Gastrocnemius medialis (tissue), 4 donors: ENCODE data around the gene ZSWIM4. TPM values are rescaled to one million over a fixed set of nuclear protein-coding genes. Genes with fewer than 3 reads are reported as not detected.

ENCODE experiments used
- ATAC-seq, 2 donors: fragments of 150-250 bp; one replicate each; pipeline ENCODE4 v1.9.1; 2016
- DNase-seq, 2 donors: peaks; one replicate each; pipeline ENCODE4 v3.0.0-alpha.2; 2019
- H3K27ac ChIP-seq, 4 donors: fragments of 200-600 bp; sonication (generic); 1 replicate in 1 of 4; 2 replicates in 3 of 4; pipeline ENCODE4 v1.5.1; 2016 to 2018; ENCODE audit warnings: mild to moderate bottlenecking in 2 of 4, moderate library complexity in 1 of 4
- H3K27me3 ChIP-seq, 3 donors: fragments of 200-600 bp; sonication (generic) in 2 of 3; 1 replicate in 1 of 3; 2 replicates in 2 of 3; pipeline versions ENCODE4 v1.5.1 to v1.6.0; 2016 to 2019; ENCODE audit warnings: mild to moderate bottlenecking in 1 of 3, moderate library complexity in 1 of 3
- H3K36me3 ChIP-seq, 2 donors: fragments of 200-600 bp; sonication (generic) in 1 of 2; one replicate each; pipeline ENCODE4 v1.5.1; 2017 to 2018
- H3K4me1 ChIP-seq, 2 donors: fragments of 200-600 bp; sonication (generic) in 1 of 2; one replicate each; pipeline ENCODE4 v1.5.1; 2016 to 2017; ENCODE audit warnings: mild to moderate bottlenecking in 2 of 2
- H3K4me3 ChIP-seq, 4 donors: fragments of 200-600 bp; sonication (generic) in 3 of 4; 1 replicate in 1 of 4; 2 replicates in 3 of 4; pipeline ENCODE4 v1.5.1; 2016 to 2019; ENCODE audit warnings: mild to moderate bottlenecking in 2 of 4
- H3K9me3 ChIP-seq, 3 donors: fragments of 200-600 bp; sonication (generic) in 2 of 3; 1 replicate in 1 of 3; 2 replicates in 2 of 3; pipeline ENCODE4 v1.5.1; 2016 to 2019
- CTCF ChIP-seq, 5 experiments: fragments of 450-650 bp in 3 of 5; fragments of 200-600 bp in 2 of 5; sonication (generic) in 2 of 5; IDR thresholded peaks in 4 of 5; conservative IDR thresholded peaks in 1 of 5; 1 replicate in 4 of 5; 2 replicates in 1 of 5; pipeline ENCODE4 v1.5.1; 2016 to 2019; ENCODE audit warnings: antibody characterized with exemption in 5 of 5, mild to moderate bottlenecking in 3 of 5, moderate library complexity in 3 of 5
- POLR2A ChIP-seq, 2 donors: fragments of 450-650 bp; IDR thresholded peaks; one replicate each; pipeline ENCODE4 v1.6.1; 2017; ENCODE audit warnings: antibody characterized with exemption in 2 of 2, mild to moderate bottlenecking in 2 of 2, moderate library complexity in 2 of 2
- in situ Hi-C, 4 donors: fragments of 200-750 bp; cut with MboI; loops; one replicate each; pipeline versions ENCODE4 v1.15.0 to v1.8.0; 2017; ENCODE audit warnings: low sequenced_read_pairs in 4 of 4
- intact Hi-C: fragments of 100-400 bp; cut with DNase I; formaldehyde crosslinking; loops from one replicate; pipeline ENCODE4 v1.15.1; 2023; ENCODE audit warnings: low total_unique reads
- total RNA-seq, 4 donors: library from RNA; depleted of rRNA; stranded (reverse); fragments of >200 nt; gene quantifications; one replicate each; pipeline versions ENCODE4 v1.1.0 to v1.2.3, GENCODE V29; 2016

ZSWIM4 gene
- total RNA-seq, 4 donors from 2014 or later, result 3.9 to 6.3 (median 5.0) TPM

DNA sequence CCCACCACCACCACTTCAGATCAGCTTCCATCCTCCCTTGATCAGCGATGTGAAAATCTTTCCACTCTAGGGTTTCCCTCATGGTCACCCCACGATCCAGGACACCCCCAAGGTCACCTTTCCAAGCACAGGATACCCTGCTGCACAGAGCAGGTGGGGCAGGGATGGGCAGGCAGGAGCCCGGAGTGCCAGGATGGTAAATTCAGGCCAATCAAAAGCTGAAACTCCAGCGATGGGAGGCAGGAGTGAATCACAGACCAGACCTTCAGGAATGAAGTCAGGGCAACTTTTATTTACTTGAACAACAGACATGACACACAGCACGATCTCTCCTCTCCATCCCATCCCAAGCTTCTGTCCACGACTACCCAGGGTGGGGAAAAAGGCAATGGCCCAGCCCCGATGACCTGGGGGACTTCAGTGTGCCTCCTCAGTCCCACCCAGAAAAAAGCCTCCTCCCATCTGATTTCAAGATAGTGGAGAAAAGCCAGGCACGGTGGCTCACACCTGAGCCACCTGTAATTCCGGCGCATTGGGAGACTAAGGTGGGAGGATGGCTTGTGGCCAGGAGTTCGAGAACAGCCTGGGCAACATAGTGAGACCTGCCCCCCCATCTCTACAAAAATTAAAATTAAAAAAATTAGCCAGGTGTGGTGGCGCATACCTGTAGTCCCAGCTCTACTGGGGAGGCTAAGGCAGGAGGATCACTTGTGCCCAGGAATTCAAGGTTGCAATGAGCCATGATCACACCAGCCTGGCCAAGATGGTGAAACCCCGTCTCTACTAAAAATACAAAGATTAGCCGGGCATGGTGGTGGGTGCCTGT, 39.2 kb downstream of the ZSWIM4 start:
- peaks cover 44 to 62% of the 10 kb centered on the region in 2 donors for H3K4me1 ChIP-seq
- peak in 1 of 2 donors; percentile 0 for ATAC-seq
- no peaks in the 10 kb centered on the region for H3K27me3 ChIP-seq
- H3K36me3 ChIP-seq, result peaks cover 0 to 16% of the 10 kb centered on the region in 2 donors
- intact Hi-C loops, result loop anchor here (2.0 kb wide), 1 partner anchor 16 kb away; no protein-coding TSS in a partner anchor
- H3K4me3 ChIP-seq, result peak overlapping the region in 1 of 4 donors; percentile 18
- TF ChIP-seq POLR2A (IDR thresholded peaks at IDR 0.05), result no peak
- no peak for TF ChIP-seq CTCF (IDR thresholded peaks at IDR 0.05 in 4 of 5, conservative IDR thresholded peaks at IDR 0.05 in 1 of 5)
- in situ Hi-C loops, result no loop called here
- H3K9me3 ChIP-seq, result no peaks in the 10 kb centered on the region
- DNase-seq, result no peak
- peak overlapping the region; percentile 96 to 100 (median 98) for H3K27ac ChIP-seq

GRCh38 chr19:13835791-13836723, 40.8 kb downstream of the ZSWIM4 start:
- H3K36me3 ChIP-seq, result peaks cover 0 to 11% of the 10 kb centered on the region in 2 donors
- ATAC-seq (peak in 1 of 2 donors; percentile 7), DNase-seq (peak in 1 of 2 donors; percentile 86)
- H3K4me3 ChIP-seq, result peak overlapping the region in 3 of 4 donors; percentile 12 to 81 (median 16)
- TF ChIP-seq CTCF (IDR thresholded peaks at IDR 0.05 in 4 of 5, conservative IDR thresholded peaks at IDR 0.05 in 1 of 5) (no peak), POLR2A (IDR thresholded peaks at IDR 0.05) (no peak)
- H3K27ac ChIP-seq, result peak overlapping the region; percentile 96 to 100 (median 98)
- no peaks in the 10 kb centered on the region for H3K27me3 ChIP-seq
- H3K4me1 ChIP-seq, result peaks cover 44 to 62% of the 10 kb centered on the region in 2 donors
- H3K9me3 ChIP-seq, result no peaks in the 10 kb centered on the region
- in situ Hi-C loops, result no loop called here
- intact Hi-C loops, result loop anchor here (2.0 kb wide), 1 partner anchor 15 kb away; no protein-coding TSS in a partner anchor

DNA sequence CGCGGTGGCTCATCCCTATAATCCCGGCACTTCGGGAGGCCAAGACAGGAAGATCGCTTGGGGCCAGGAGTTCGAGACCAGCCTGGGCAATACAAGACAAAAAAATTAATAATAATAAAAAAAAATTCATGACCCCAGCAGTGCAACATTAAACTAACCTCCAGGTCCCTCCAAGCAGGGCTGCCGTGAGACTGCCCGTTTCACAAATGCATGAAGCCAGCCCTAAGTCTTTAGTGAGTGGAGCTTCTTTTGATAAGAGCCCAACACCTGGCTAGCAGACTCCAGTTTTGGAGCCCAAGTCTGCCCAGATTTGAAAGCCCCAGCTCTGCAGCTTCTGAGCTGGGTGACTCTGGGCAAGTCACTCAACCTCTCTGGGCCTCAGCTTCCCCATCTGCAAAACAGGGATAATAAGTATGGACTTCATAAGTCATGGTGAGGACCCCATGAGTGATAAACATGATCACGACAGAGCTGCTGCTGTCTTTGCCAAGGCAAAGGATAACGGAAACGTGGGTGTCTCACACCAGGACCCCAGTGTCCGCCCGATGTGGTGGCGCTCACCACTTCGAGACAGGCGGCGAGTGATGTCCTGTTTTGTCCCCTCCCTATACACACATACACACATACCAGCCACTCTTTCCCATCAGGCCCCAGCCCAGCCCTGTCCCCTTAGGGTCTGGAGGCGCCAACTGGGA, 43.3 kb downstream of the ZSWIM4 start:
- DNase-seq (no peak), ATAC-seq (no peak)
- peak overlapping the region; percentile 96 to 100 (median 98) for H3K27ac ChIP-seq
- H3K4me1 ChIP-seq, result peaks cover 46 to 63% of the 10 kb centered on the region in 2 donors
- intact Hi-C loops (no loop called here), in situ Hi-C loops (no loop called here)
- peak; percentile 71 to 73 for TF ChIP-seq POLR2A (IDR thresholded peaks at IDR 0.05)
- no peak for TF ChIP-seq CTCF (IDR thresholded peaks at IDR 0.05 in 4 of 5, conservative IDR thresholded peaks at IDR 0.05 in 1 of 5)
- peaks cover 0 to 11% of the 10 kb centered on the region in 2 donors for H3K36me3 ChIP-seq
- no peaks in the 10 kb centered on the region for H3K9me3 ChIP-seq
- no peaks in the 10 kb centered on the region for H3K27me3 ChIP-seq
- peak overlapping the region; percentile 60 to 98 (median 86) for H3K4me3 ChIP-seq
